Endothelial cell (in vitro differentiated cells): ENCODE measurements around the gene LGR4. TPM values are rescaled to one million over a fixed set of nuclear protein-coding genes. Genes with fewer than 3 reads are reported as not detected.

Source experiments
- DNase-seq: peaks from one replicate; pipeline ENCODE4 v3.0.0; 2021; ENCODE audit warnings: low spot score
- H3K27ac Mint-ChIP-seq: one replicate; pipeline ENCODE4 v1.8.0; 2021; ENCODE audit warnings: mixed read lengths, inconsistent platforms; ENCODE audit not compliant: unreplicated experiment
- H3K27me3 Mint-ChIP-seq: one replicate; pipeline ENCODE4 v1.8.0; 2021; ENCODE audit warnings: mild to moderate bottlenecking, moderate library complexity, mixed read lengths, inconsistent platforms; ENCODE audit not compliant: unreplicated experiment
- H3K36me3 Mint-ChIP-seq: one replicate; pipeline ENCODE4 v1.8.0; 2021; ENCODE audit warnings: mild to moderate bottlenecking, low read depth, mixed read lengths, inconsistent platforms; ENCODE audit not compliant: unreplicated experiment
- H3K4me1 Mint-ChIP-seq: one replicate; pipeline ENCODE4 v1.8.0; 2021; ENCODE audit warnings: mild to moderate bottlenecking, mixed read lengths, inconsistent platforms; ENCODE audit not compliant: unreplicated experiment
- H3K4me3 Mint-ChIP-seq: one replicate; pipeline ENCODE4 v1.8.0; 2021; ENCODE audit warnings: mild to moderate bottlenecking, mixed read lengths, inconsistent platforms; ENCODE audit not compliant: unreplicated experiment
- H3K9me3 Mint-ChIP-seq: one replicate; pipeline ENCODE4 v1.8.0; 2021; ENCODE audit warnings: mixed read lengths, inconsistent platforms; ENCODE audit not compliant: unreplicated experiment
- CTCF ChIP-seq: fragments of 200-600 bp; sonication (generic); IDR thresholded peaks from one replicate; pipeline ENCODE4 v1.5.0; 2021; ENCODE audit warnings: antibody characterized with exemption; ENCODE audit not compliant: unreplicated experiment
- total RNA-seq: library from RNA; stranded (reverse); fragmentation: NEBNext Ultra II Directional; extraction: Animal tissue kit (Norgen Biotek cat#: 25700); gene quantifications from one replicate; pipeline ENCODE4 v1.2.1, GENCODE V29; 2021; ENCODE audit not compliant: unreplicated experiment

Gene LGR4
- total RNA-seq, 1 donor from 2014 or later = 10.8 TPM

- Mint-ChIP-seq H3K36me3 (no peaks in the 10 kb centered on the region), H3K27me3 (no peaks in the 10 kb centered on the region), H3K9me3 (no peaks in the 10 kb centered on the region), H3K4me1 (no peaks in the 10 kb centered on the region), H3K27ac (no peak overlapping the region), H3K4me3 (no peak overlapping the region)
- DNase-seq = no peak
- peak; percentile 34 for TF ChIP-seq CTCF
These were observed 24.8 kb upstream of the LGR4 start for GRCh38 chr11:27497284-27497866.

GRCh38 chr11:27496461-27496860 is 23.9 kb upstream of the LGR4 start:
- no peaks in the 10 kb centered on the region for H3K9me3 Mint-ChIP-seq
- no peak overlapping the region for H3K27ac Mint-ChIP-seq
- H3K4me3 Mint-ChIP-seq = no peak overlapping the region
- DNase-seq = no peak
- TF ChIP-seq CTCF = no peak
- H3K27me3 Mint-ChIP-seq = peaks cover under 1% of the 10 kb centered on the region
- peaks cover 5% of the 10 kb centered on the region for H3K36me3 Mint-ChIP-seq
- H3K4me1 Mint-ChIP-seq = no peaks in the 10 kb centered on the region

- H3K9me3 Mint-ChIP-seq = no peaks in the 10 kb centered on the region
- H3K4me3 Mint-ChIP-seq = no peak overlapping the region
- DNase-seq = no peak
- H3K27ac Mint-ChIP-seq = no peak overlapping the region
- no peak for TF ChIP-seq CTCF
- no peaks in the 10 kb centered on the region for H3K4me1 Mint-ChIP-seq
- H3K27me3 Mint-ChIP-seq = peaks cover 2% of the 10 kb centered on the region
- H3K36me3 Mint-ChIP-seq = peaks cover 8% of the 10 kb centered on the region
These were observed 23.2 kb upstream of the LGR4 start for GRCh38 chr11:27495710-27496300.

- Mint-ChIP-seq H3K27me3 (peaks cover 2% of the 10 kb centered on the region), H3K9me3 (no peaks in the 10 kb centered on the region), H3K36me3 (peaks cover 8% of the 10 kb centered on the region), H3K27ac (no peak overlapping the region), H3K4me1 (no peaks in the 10 kb centered on the region), H3K4me3 (no peak overlapping the region)
- no peak for DNase-seq
- TF ChIP-seq CTCF = no peak
These were observed 16.5 kb upstream of the LGR4 start for GRCh38 chr11:27489092-27489491.

- peaks cover 2% of the 10 kb centered on the region for H3K27me3 Mint-ChIP-seq
- H3K36me3 Mint-ChIP-seq = peaks cover 8% of the 10 kb centered on the region
- no peaks in the 10 kb centered on the region for H3K4me1 Mint-ChIP-seq
- no peak for DNase-seq
- no peak overlapping the region for H3K4me3 Mint-ChIP-seq
- no peak overlapping the region for H3K27ac Mint-ChIP-seq
- TF ChIP-seq CTCF = no peak
- no peaks in the 10 kb centered on the region for H3K9me3 Mint-ChIP-seq
These were observed 15.1 kb upstream of the LGR4 start for GRCh38 chr11:27487706-27488105.
